ENCODE results near the gene REEP3.

- TF ChIP-seq TAF1 (IDR thresholded peaks at IDR 0.05; ENCODE audit: low read depth) (no peak), CTCF (IDR thresholded peaks at IDR 0.05; ENCODE audit: poor library complexity, severe bottlenecking) (no peak), RAD21 (conservative IDR thresholded peaks at IDR 0.05) (no peak), EZH2 (IDR thresholded peaks at IDR 0.05; ENCODE audit: borderline replicate concordance, insufficient read depth, low read length, poor library complexity, severe bottlenecking) (no peak), POLR2AphosphoS5 (IDR thresholded peaks at IDR 0.05) (no peak), EP300 (conservative IDR thresholded peaks at IDR 0.05; ENCODE audit: poor library complexity, severe bottlenecking) (no peak)
These were observed 93.2 kb downstream of the REEP3 start for GRCh38 chr10:63614371-63614891.
